HepG2 (cell line): ENCODE data around the gene SMAD7. TPM values are rescaled to one million over a fixed set of nuclear protein-coding genes. Genes with fewer than 3 reads are reported as not detected.

ENCODE experiments used
- ATF2 ChIP-seq: sonication (generic); formaldehyde crosslinking; IDR thresholded peaks from 2 replicates; pipeline ENCODE4 v1.4.0; 2020; ENCODE audit warnings: missing genetic modification reagents
- CEBPZ ChIP-seq: IDR thresholded peaks from 2 replicates; pipeline ENCODE4 v1.6.1; 2012; ENCODE audit warnings: low read length, improper control_type of control experiment
- ETV5 ChIP-seq: IDR thresholded peaks from 2 replicates; pipeline ENCODE4 v1.6.1; 2018; ENCODE audit warnings: missing biosample characterization, missing genetic modification reagents, inconsistent platforms, borderline replicate concordance
- GABPB1 ChIP-seq: IDR thresholded peaks from 2 replicates; pipeline ENCODE4 v1.6.1; 2016; ENCODE audit warnings: mild to moderate bottlenecking, missing genetic modification reagents, moderate library complexity, missing compliant biosample characterization
- HDAC6 ChIP-seq: fragments of 200-600 bp; sonication (generic); IDR thresholded peaks from 2 replicates; pipeline ENCODE4 v1.7.0; 2017; ENCODE audit warnings: mild to moderate bottlenecking, antibody characterized with exemption, low read length, low read depth
- KAT2B ChIP-seq: fragments of 150-350 bp; IDR thresholded peaks from 2 replicates; pipeline ENCODE4 v1.6.1; 2014; ENCODE audit warnings: low read depth, low read length, borderline replicate concordance
- MTERF4 ChIP-seq: sonication (generic); formaldehyde crosslinking; IDR thresholded peaks from 2 replicates; pipeline ENCODE4 v1.8.0; 2023; ENCODE audit warnings: mild to moderate bottlenecking, missing genetic modification reagents
- NFYB ChIP-seq: sonication (generic); formaldehyde crosslinking; IDR thresholded peaks from 2 replicates; pipeline ENCODE4 v1.4.0; 2020; ENCODE audit warnings: missing genetic modification reagents
- PAXIP1 ChIP-seq: sonication (generic); formaldehyde crosslinking; conservative IDR thresholded peaks from 2 replicates; pipeline ENCODE4 v1.4.0; 2020; ENCODE audit warnings: mild to moderate bottlenecking, missing genetic modification reagents, moderate library complexity
- PHF8 ChIP-seq: sonication (generic); formaldehyde crosslinking; IDR thresholded peaks from 2 replicates; pipeline ENCODE4 v1.5.0; 2020; ENCODE audit warnings: missing genetic modification reagents
- RERE ChIP-seq: IDR thresholded peaks from 2 replicates; pipeline ENCODE4 v1.6.1; 2016; ENCODE audit warnings: low read depth, missing genetic modification reagents, missing compliant biosample characterization
- SP5 ChIP-seq: IDR thresholded peaks from 2 replicates; pipeline ENCODE4 v1.6.1; 2016; ENCODE audit warnings: low read depth, borderline replicate concordance
- ZNF331 ChIP-seq: sonication (generic); formaldehyde crosslinking; IDR thresholded peaks from 2 replicates; pipeline ENCODE4 v1.4.0; 2020; ENCODE audit warnings: missing genetic modification reagents
- ZNF382 ChIP-seq: sonication (generic); formaldehyde crosslinking; IDR thresholded peaks from 2 replicates; pipeline ENCODE4 v1.5.0; 2020; ENCODE audit warnings: missing genetic modification reagents, mild to moderate bottlenecking, borderline replicate concordance
- ZNF788 ChIP-seq: sonication (generic); formaldehyde crosslinking; IDR thresholded peaks from 2 replicates; pipeline ENCODE4 v1.5.0; 2020; ENCODE audit warnings: mild to moderate bottlenecking, missing genetic modification reagents, borderline replicate concordance
- polyA plus RNA-seq, 8 experiments: library from polyadenylated mRNA; depleted of rRNA in 3 of 8; stranded (reverse) in 7 of 8; unstranded in 1 of 8; fragments of >200 nt; fragmentation: Illumina TruSeq in 4 of 8; extraction: Trizol in 4 of 8; gene quantifications; 2 replicates each; pipeline versions ENCODE4 v1.2.1 to v1.2.3, GENCODE V29; 2011 to 2016; ENCODE audit warnings: low read depth in 4 of 8, missing spikeins in 1 of 8, mixed read lengths in 1 of 8; ENCODE audit not compliant: insufficient read depth in 1 of 8
- total RNA-seq, 5 experiments: library from RNA; depleted of rRNA; stranded (reverse); fragments of >200 nt; fragmentation: Illumina TruSeq; extraction: Trizol; gene quantifications; 2 replicates each; pipeline ENCODE4 v1.2.3, GENCODE V29; 2016; ENCODE audit warnings: low read depth in 1 of 5

SMAD7 gene
- total and polyA plus RNA-seq, 2 of the 13 experiments (the other 11 are each of a cell fraction or from before 2014, with no cell fraction given), result 17.4 to 24.7 TPM

GRCh38 chr18:48928787-48929186 is 22.0 kb downstream of the SMAD7 start (continued):
- no peak for TF ChIP-seq RERE
- no peak for TF ChIP-seq HDAC6
- TF ChIP-seq PAXIP1 (CRISPR knock-in tag), result peak; percentile 43; the same call in 1 of the 2 replicates
- no peak for TF ChIP-seq CEBPZ
- no peak for TF ChIP-seq MTERF4
- peak; percentile 30; the same call in 1 of the 2 replicates for TF ChIP-seq ZNF788
- no peak for TF ChIP-seq ETV5 (CRISPR knock-in tag)
- no peak for TF ChIP-seq PHF8 (CRISPR knock-in tag)
- no peak for TF ChIP-seq KAT2B
- no peak for TF ChIP-seq ZNF331 (CRISPR knock-in tag)
- TF ChIP-seq ZNF382 (CRISPR knock-in tag), result no peak
- 0 out of 2 replicates have a peak, but pooled peaks have one; percentile 11 for TF ChIP-seq SP5 (CRISPR knock-in tag)
- no peak for TF ChIP-seq NFYB (CRISPR knock-in tag)
- TF ChIP-seq ATF2 (CRISPR knock-in tag), result no peak
- TF ChIP-seq GABPB1 (CRISPR knock-in tag), result no peak
